HepG2 (cell line): ENCODE data around the gene GFRA4. TPM values are rescaled to one million over a fixed set of nuclear protein-coding genes. Genes with fewer than 3 reads are reported as not detected.

Experiments
- ATAC-seq: fragments of 200-7000 bp; cut with Tn5 transposase; 3 replicates; pipeline ENCODE4 v1.9.1; 2020; ENCODE audit warnings: mild to moderate bottlenecking, moderate library complexity
- BruUV-seq: library from RNA; stranded (reverse); fragments of 400-500 nt; replicated peaks from 2 replicates; lab custom pipeline; 2021; lab: Mats Ljungman, UMichigan
- CTCF ChIA-PET: fragments of 300-600 bp; formaldehyde crosslinking; extraction: SDS; loops from one replicate; lab custom pipeline; 2021; ENCODE audit warnings: low total read pairs, inconsistent platforms, low intra/inter-chr PET ratio; lab: Yijun Ruan, JAX
- POLR2A ChIA-PET: fragments of 350-600 bp; sonication (Branson Sonifier 250); formaldehyde crosslinking; loops from one replicate; lab custom pipeline; 2020; ENCODE audit warnings: antibody characterized with exemption, inconsistent platforms; lab: Yijun Ruan, JAX
- DNase-seq: peaks from one replicate; pipeline ENCODE4 v3.0.0-alpha.2; 2015; ENCODE audit warnings: low spot score
- FAIRE-seq: peaks from 3 replicates; lab custom pipeline; 2011; peaks lifted over from hg19 to GRCh38; lab: Jason Lieb, UNC
- H2AFZ ChIP-seq: one replicate; pipeline ENCODE4 v1.6.1; 2011; ENCODE audit warnings: low read length, inconsistent platforms
- H3K27ac ChIP-seq: fragments of 300-600 bp; 3 replicates; pipeline ENCODE4 v1.8.0; 2011; ENCODE audit warnings: mixed run types, mild to moderate bottlenecking, mixed read lengths, low read length, inconsistent platforms; ENCODE audit not compliant: insufficient read depth; ENCODE audit errors: extremely low read length
- H3K27me3 ChIP-seq, 2 experiments: fragments of 200-600 bp in 1 of 2; 2 replicates in 1 of 2; 3 replicates in 1 of 2; pipeline versions ENCODE4 v1.6.0 to v1.8.0; 2011; ENCODE audit warnings: low read length in 2 of 2, mild to moderate bottlenecking in 2 of 2, moderate library complexity in 2 of 2, inconsistent platforms in 1 of 2; ENCODE audit not compliant: insufficient read depth in 2 of 2, control insufficient read depth in 1 of 2
- H3K36me3 ChIP-seq, 2 experiments: fragments of 200-600 bp in 1 of 2; replicated peaks in 1 of 2; 2 replicates in 1 of 2; 3 replicates in 1 of 2; pipeline versions ENCODE4 v1.5.1 to v1.8.0; 2011; ENCODE audit warnings: low read length in 2 of 2, inconsistent platforms in 1 of 2; ENCODE audit not compliant: insufficient read depth in 2 of 2, control insufficient read depth in 1 of 2
- H3K4me1 ChIP-seq: 2 replicates; pipeline ENCODE4 v1.5.1; 2012; ENCODE audit warnings: low read length, inconsistent platforms; ENCODE audit not compliant: insufficient read depth
- H3K4me2 ChIP-seq: 2 replicates; pipeline ENCODE4 v1.6.0; 2011; ENCODE audit warnings: low read depth, low read length, inconsistent platforms
- H3K4me3 ChIP-seq, 3 experiments: fragments of 200-600 bp in 1 of 3; sonication (generic), shearing (Covaris generic) in 1 of 3; replicated peaks in 1 of 3; 2 replicates each; pipeline ENCODE4 v1.5.1; 2011 to 2016; ENCODE audit warnings: low read length in 3 of 3, inconsistent platforms in 2 of 3, low read depth in 2 of 3, mild to moderate bottlenecking in 2 of 3, control low read depth in 1 of 3, mixed read lengths in 1 of 3; ENCODE audit not compliant: insufficient read depth in 1 of 3
- H3K79me2 ChIP-seq: one replicate; pipeline ENCODE4 v1.6.1; 2011; ENCODE audit warnings: low read length, inconsistent platforms; ENCODE audit not compliant: insufficient read depth
- H3K9ac ChIP-seq: 2 replicates; pipeline ENCODE4 v1.6.0; 2011; ENCODE audit warnings: mild to moderate bottlenecking, low read depth, low read length, inconsistent platforms; ENCODE audit not compliant: insufficient read depth
- H3K9me3 ChIP-seq: 2 replicates; pipeline ENCODE4 v1.5.1; 2012; ENCODE audit warnings: mild to moderate bottlenecking, low read length
- H4K20me1 ChIP-seq: 2 replicates; pipeline ENCODE4 v1.6.0; 2011; ENCODE audit warnings: inconsistent platforms, mild to moderate bottlenecking, low read length, moderate library complexity; ENCODE audit not compliant: insufficient read depth
- ASH2L ChIP-seq: fragments of 300-600, 200-600 bp; sonication (generic); IDR thresholded peaks from 2 replicates; pipeline ENCODE4 v1.7.0; 2017; ENCODE audit warnings: low read depth, mild to moderate bottlenecking, moderate library complexity, mixed read lengths, low read length; ENCODE audit not compliant: insufficient read length
- GTF2F1 ChIP-seq: fragments of 150-350 bp; IDR thresholded peaks from 2 replicates; pipeline ENCODE4 v1.6.1; 2014; ENCODE audit warnings: low read length
- HOXA9 ChIP-seq: sonication (generic); formaldehyde crosslinking; IDR thresholded peaks from 2 replicates; pipeline ENCODE4 v1.8.1; 2022; ENCODE audit warnings: missing genetic modification reagents, mild to moderate bottlenecking, moderate library complexity, borderline replicate concordance
- IKZF4 ChIP-seq: sonication (generic); formaldehyde crosslinking; IDR thresholded peaks from 2 replicates; pipeline ENCODE4 v1.5.1; 2020; ENCODE audit warnings: borderline replicate concordance, mild to moderate bottlenecking, low read depth, missing genetic modification reagents; ENCODE audit errors: not compliant biosample characterization
- NKX3-1 ChIP-seq: sonication (generic); formaldehyde crosslinking; IDR thresholded peaks from 2 replicates; pipeline ENCODE4 v1.5.0; 2020; ENCODE audit warnings: missing genetic modification reagents
- NRL ChIP-seq: sonication (generic); formaldehyde crosslinking; IDR thresholded peaks from 2 replicates; pipeline ENCODE4 v1.5.0; 2020; ENCODE audit warnings: missing genetic modification reagents, mild to moderate bottlenecking, moderate library complexity, borderline replicate concordance
- PITX1 ChIP-seq: sonication (generic); formaldehyde crosslinking; IDR thresholded peaks from 2 replicates; pipeline ENCODE4 v1.5.1; 2020; ENCODE audit warnings: mild to moderate bottlenecking, missing genetic modification reagents
- POLR2AphosphoS5 ChIP-seq: IDR thresholded peaks from 2 replicates; pipeline ENCODE4 v1.6.1; 2012; ENCODE audit warnings: low read depth, low read length
- SMAD1 ChIP-seq: sonication (generic); formaldehyde crosslinking; IDR thresholded peaks from 2 replicates; pipeline ENCODE4 v1.4.0; 2020; ENCODE audit warnings: missing genetic modification reagents, low read depth, mild to moderate bottlenecking, borderline replicate concordance
- TERF1 ChIP-seq: sonication (generic); formaldehyde crosslinking; IDR thresholded peaks from 2 replicates; pipeline ENCODE4 v1.8.0; 2022; ENCODE audit warnings: mild to moderate bottlenecking, missing genetic modification reagents, moderate library complexity
- XRCC5 ChIP-seq: fragments of 200-400 bp; formaldehyde crosslinking; optimal IDR thresholded peaks from 2 replicates; pipeline ENCODE3; 2017; ENCODE audit warnings: mild to moderate bottlenecking, low read length
- ZBTB33 ChIP-seq: sonication (generic); formaldehyde crosslinking; IDR thresholded peaks from 2 replicates; pipeline ENCODE4 v1.4.0; 2020; ENCODE audit warnings: missing genetic modification reagents
- ZMAT3 ChIP-seq: sonication (generic); formaldehyde crosslinking; conservative IDR thresholded peaks from 2 replicates; pipeline ENCODE4 v1.7.0; 2021; ENCODE audit warnings: missing genetic modification reagents
- ZNF205 ChIP-seq: IDR thresholded peaks from 2 replicates; pipeline ENCODE4 v1.6.1; 2018; ENCODE audit warnings: missing biosample characterization, missing genetic modification reagents
- WGBS: methylation state at CpG from one replicate; pipeline ENCODE4 v1.1.6; 2017; ENCODE audit warnings: low lambda C conversion rate; 5-methylcytosine and 5-hydroxymethylcytosine counted together
- in situ Hi-C: cut with HindIII; loops from 2 replicates; pipeline ENCODE4 v1.10.0; 2017; ENCODE audit warnings: low pct_unique_long_range_greater_than_20kb; ENCODE audit not compliant: extremely low pct_ligation_motif_present
- intact Hi-C: fragments of 100-400 bp; cut with micrococcal nuclease; formaldehyde crosslinking; loops from one replicate; pipeline ENCODE4 v1.10.0; 2022; ENCODE audit not compliant: unreplicated experiment
- polyA plus RNA-seq, 8 experiments: library from polyadenylated mRNA; depleted of rRNA in 3 of 8; stranded (reverse) in 7 of 8; unstranded in 1 of 8; fragments of >200 nt; fragmentation: Illumina TruSeq in 4 of 8; extraction: Trizol in 4 of 8; gene quantifications; 2 replicates each; pipeline versions ENCODE4 v1.2.1 to v1.2.3, GENCODE V29; 2011 to 2016; ENCODE audit warnings: low read depth in 4 of 8, missing spikeins in 1 of 8, mixed read lengths in 1 of 8; ENCODE audit not compliant: insufficient read depth in 1 of 8
- total RNA-seq, 5 experiments: library from RNA; depleted of rRNA; stranded (reverse); fragments of >200 nt; fragmentation: Illumina TruSeq; extraction: Trizol; gene quantifications; 2 replicates each; pipeline ENCODE4 v1.2.3, GENCODE V29; 2016; ENCODE audit warnings: low read depth in 1 of 5
- TF ChIP-seq, protein P1 (sequence below): sonication (generic); formaldehyde crosslinking; IDR thresholded peaks from 2 replicates; pipeline ENCODE4 v1.4.0; 2020; ENCODE audit warnings: missing genetic modification reagents
- TF ChIP-seq, protein P2 (sequence below): IDR thresholded peaks from 2 replicates; pipeline ENCODE4 v1.6.1; 2018; ENCODE audit warnings: missing genetic modification reagents

The GFRA4 gene
- total and polyA plus RNA-seq, 2 of the 13 experiments (the other 11 are each of a cell fraction or from before 2014, with no cell fraction given), result not detected

DNA sequence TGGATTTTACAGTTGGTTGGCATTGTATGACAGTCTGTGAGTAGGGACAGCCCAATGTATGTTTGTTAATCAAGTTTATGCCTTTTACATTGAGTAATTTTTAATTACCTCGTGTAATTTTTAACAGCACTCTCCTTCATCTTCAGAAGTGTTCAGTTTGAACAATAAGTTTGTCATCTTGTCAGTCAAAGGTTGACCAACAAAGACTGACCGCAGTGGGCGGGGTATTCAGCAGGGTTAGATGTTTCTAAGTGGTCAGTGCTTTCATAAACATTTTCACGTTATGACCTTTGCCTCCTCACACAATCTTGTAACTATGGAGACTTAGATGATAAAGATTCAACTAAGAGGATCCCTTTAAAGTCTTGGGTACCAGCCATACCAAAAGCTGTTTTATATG, 40.8 kb downstream of the GFRA4 start (continued):
- TF ChIP-seq, protein P1, sequence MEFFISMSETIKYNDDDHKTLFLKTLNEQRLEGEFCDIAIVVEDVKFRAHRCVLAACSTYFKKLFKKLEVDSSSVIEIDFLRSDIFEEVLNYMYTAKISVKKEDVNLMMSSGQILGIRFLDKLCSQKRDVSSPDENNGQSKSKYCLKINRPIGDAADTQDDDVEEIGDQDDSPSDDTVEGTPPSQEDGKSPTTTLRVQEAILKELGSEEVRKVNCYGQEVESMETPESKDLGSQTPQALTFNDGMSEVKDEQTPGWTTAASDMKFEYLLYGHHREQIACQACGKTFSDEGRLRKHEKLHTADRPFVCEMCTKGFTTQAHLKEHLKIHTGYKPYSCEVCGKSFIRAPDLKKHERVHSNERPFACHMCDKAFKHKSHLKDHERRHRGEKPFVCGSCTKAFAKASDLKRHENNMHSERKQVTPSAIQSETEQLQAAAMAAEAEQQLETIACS (CRISPR knock-in tag), result no peak
- TF ChIP-seq, all 625 proteins: peak for 6

- 90% methylated on average over 8 of the region's 8 CpGs for WGBS
- no peak for DNase-seq
- Histone ChIP-seq H4K20me1 (no peaks in the 10 kb centered on the region), H3K9ac (no peak overlapping the region), H3K79me2 (no peaks in the 10 kb centered on the region), H3K4me1 (peaks cover 15% of the 10 kb centered on the region), H3K4me2 (no peak overlapping the region), H2AFZ (no peak overlapping the region), H3K27me3 (no peaks in the 10 kb centered on the region), H3K36me3 (peaks cover 10 to 20% of the 10 kb centered on the region in 2 experiments; a peak in 4 of 5 replicates), H3K4me3 (no peak overlapping the region), H3K9me3 (no peaks in the 10 kb centered on the region), H3K27ac (no peak overlapping the region)
- intact Hi-C loops (no loop called here), in situ Hi-C loops (no loop called here)
- FAIRE-seq, result no peak
- ATAC-seq, result no peak
- ChIA-PET CTCF (no interaction called here), POLR2A (no interaction called here)
- no TSS peak for BruUV-seq
- TF ChIP-seq ZBTB33, result no peak
- TF ChIP-seq ZNF205 (CRISPR knock-in tag), result no peak
- no peak for TF ChIP-seq POLR2AphosphoS5
- TF ChIP-seq NRL (CRISPR knock-in tag), result no peak
- TF ChIP-seq, protein P2, sequence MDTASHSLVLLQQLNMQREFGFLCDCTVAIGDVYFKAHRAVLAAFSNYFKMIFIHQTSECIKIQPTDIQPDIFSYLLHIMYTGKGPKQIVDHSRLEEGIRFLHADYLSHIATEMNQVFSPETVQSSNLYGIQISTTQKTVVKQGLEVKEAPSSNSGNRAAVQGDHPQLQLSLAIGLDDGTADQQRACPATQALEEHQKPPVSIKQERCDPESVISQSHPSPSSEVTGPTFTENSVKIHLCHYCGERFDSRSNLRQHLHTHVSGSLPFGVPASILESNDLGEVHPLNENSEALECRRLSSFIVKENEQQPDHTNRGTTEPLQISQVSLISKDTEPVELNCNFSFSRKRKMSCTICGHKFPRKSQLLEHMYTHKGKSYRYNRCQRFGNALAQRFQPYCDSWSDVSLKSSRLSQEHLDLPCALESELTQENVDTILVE, result no peak
- TF ChIP-seq GTF2F1, result no peak
- no peak for TF ChIP-seq PITX1 (CRISPR knock-in tag)
- no peak for TF ChIP-seq IKZF4
- TF ChIP-seq ZMAT3 (CRISPR knock-in tag), result no peak
- no peak for TF ChIP-seq ASH2L
- no peak for TF ChIP-seq SMAD1 (CRISPR knock-in tag)
- TF ChIP-seq TERF1 (CRISPR knock-in tag), result no peak
- no peak for TF ChIP-seq HOXA9 (CRISPR knock-in tag)
- no peak for TF ChIP-seq XRCC5
- TF ChIP-seq NKX3-1 (CRISPR knock-in tag), result no peak
Observed at GRCh38 chr20:3621111-3621510, 42.1 kb downstream of the GFRA4 start.
